Peyer's patch (tissue), 4 donors: Measurements from ENCODE around the gene EPHB2.

ENCODE experiments used
- CTCF ChIP-seq, 6 experiments: fragments of 450-650 bp in 4 of 6; fragments of 200-600 bp in 2 of 6; sonication (generic) in 1 of 6; IDR thresholded peaks; one replicate each; pipeline ENCODE4 v1.5.1; 2017 to 2019; ENCODE audit warnings: antibody characterized with exemption in 6 of 6, mild to moderate bottlenecking in 3 of 6, moderate library complexity in 1 of 6
- POLR2A ChIP-seq, 2 donors: fragments of 450-650 bp; IDR thresholded peaks; one replicate each; pipeline ENCODE4 v1.5.1; 2017; ENCODE audit warnings: antibody characterized with exemption in 2 of 2, mild to moderate bottlenecking in 2 of 2, moderate library complexity in 2 of 2

DNA sequence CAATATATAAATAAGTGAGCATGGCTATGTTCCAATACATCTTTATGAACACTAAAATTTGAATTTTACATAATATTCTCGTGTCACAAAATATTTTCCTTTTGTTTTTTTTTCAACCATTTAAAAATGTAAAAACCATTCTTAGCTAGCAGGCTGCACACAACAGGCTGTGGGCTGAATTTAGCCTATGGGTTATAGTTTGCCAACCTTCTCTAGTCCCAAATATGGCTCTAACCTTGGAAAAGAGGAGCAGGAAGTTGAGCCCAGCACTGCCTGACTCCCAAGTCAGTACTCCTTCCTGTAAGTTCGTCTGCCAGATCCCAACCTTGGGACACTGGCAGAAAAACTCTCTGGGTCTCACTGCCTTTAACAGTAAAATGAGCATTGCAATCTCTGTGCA lies 44.2 kb upstream of the EPHB2 start:
- TF ChIP-seq CTCF (IDR thresholded peaks at IDR 0.05): no peak
- TF ChIP-seq POLR2A (IDR thresholded peaks at IDR 0.05): no peak
